GM23338 (cell line): ENCODE data around the gene TAF3. TPM values are rescaled to one million over a fixed set of nuclear protein-coding genes. Genes with fewer than 3 reads are reported as not detected.

Experiments used
- ATAC-seq: fragments of 200-7000 bp; cut with Tn5 transposase; 3 replicates; pipeline ENCODE4 v1.9.1; 2020
- DNase-seq: peaks from one replicate; pipeline ENCODE4 v3.0.0-alpha.2; 2015; ENCODE audit warnings: low spot score
- H2AFZ ChIP-seq: fragments of 200-600 bp; sonication (generic); 2 replicates; pipeline ENCODE4 v1.8.0; 2016; ENCODE audit warnings: antibody characterized with exemption, mild to moderate bottlenecking, moderate library complexity
- H3F3A ChIP-seq: fragments of 200-600 bp; sonication (generic); replicated peaks from 2 replicates; pipeline ENCODE4 v1.8.0; 2017; ENCODE audit warnings: antibody characterized with exemption, mixed run types, low read depth
- H3K27ac ChIP-seq: fragments of 200-600 bp; sonication (generic); 2 replicates; pipeline ENCODE4 v1.6.1; 2016; ENCODE audit warnings: low read depth
- H3K27me3 ChIP-seq: fragments of 200-600 bp; sonication (generic); 2 replicates; pipeline ENCODE4 v1.8.0; 2016; ENCODE audit warnings: mild to moderate bottlenecking, mixed run types, moderate library complexity; ENCODE audit not compliant: insufficient read depth
- H3K36me3 ChIP-seq: fragments of 200-600 bp; sonication (generic); 2 replicates; pipeline ENCODE4 v1.8.0; 2016; ENCODE audit warnings: mild to moderate bottlenecking; ENCODE audit not compliant: insufficient read depth
- H3K4me1 ChIP-seq: fragments of 200-600 bp; sonication (generic); 2 replicates; pipeline ENCODE4 v1.8.0; 2016; ENCODE audit warnings: mild to moderate bottlenecking, moderate library complexity; ENCODE audit not compliant: insufficient read depth
- H3K4me2 ChIP-seq: fragments of 200-600 bp; sonication (generic); 2 replicates; pipeline ENCODE4 v1.7.1; 2017; ENCODE audit warnings: mixed run types
- H3K4me3 ChIP-seq: fragments of 200-600 bp; sonication (generic); 2 replicates; pipeline ENCODE4 v1.6.1; 2016; ENCODE audit warnings: mixed run types
- H3K79me2 ChIP-seq: fragments of 200-600 bp; sonication (generic); replicated peaks from 2 replicates; pipeline ENCODE4 v1.8.0; 2017; ENCODE audit warnings: mild to moderate bottlenecking; ENCODE audit not compliant: insufficient read depth
- H3K9me2 ChIP-seq: fragments of 200-600 bp; sonication (generic); 2 replicates; pipeline ENCODE4 v1.8.0; 2017; ENCODE audit not compliant: insufficient read depth
- H4K20me1 ChIP-seq: fragments of 200-600 bp; sonication (generic); replicated peaks from 2 replicates; pipeline ENCODE4 v1.8.0; 2017; ENCODE audit warnings: mild to moderate bottlenecking; ENCODE audit not compliant: insufficient read depth
- H3K27ac Mint-ChIP-seq: 2 replicates; pipeline ENCODE4 v1.8.0; 2020; ENCODE audit warnings: inconsistent platforms, mild to moderate bottlenecking, moderate library complexity, mixed read lengths
- H3K27me3 Mint-ChIP-seq: 3 replicates; pipeline ENCODE4 v1.8.0; 2022; ENCODE audit warnings: low read depth, mild to moderate bottlenecking, moderate library complexity, mixed read lengths, inconsistent platforms; ENCODE audit not compliant: insufficient read depth, poor library complexity
- H3K36me3 Mint-ChIP-seq: 3 replicates; pipeline ENCODE4 v1.8.0; 2021; ENCODE audit warnings: low read depth, mild to moderate bottlenecking, inconsistent platforms, moderate library complexity, mixed read lengths
- H3K4me1 Mint-ChIP-seq: 3 replicates; pipeline ENCODE4 v1.8.0; 2020; ENCODE audit warnings: mild to moderate bottlenecking, inconsistent platforms, mixed read lengths
- H3K4me3 Mint-ChIP-seq: 3 replicates; pipeline ENCODE4 v1.8.0; 2021; ENCODE audit warnings: moderate library complexity, mild to moderate bottlenecking, inconsistent platforms, mixed read lengths
- H3K9me3 Mint-ChIP-seq: 3 replicates; pipeline ENCODE4 v1.8.0; 2020; ENCODE audit warnings: moderate library complexity, mild to moderate bottlenecking, inconsistent platforms, mixed read lengths
- CTCF ChIP-seq, 2 experiments: fragments of 200-600 bp in 1 of 2; sonication (generic) in 1 of 2; conservative IDR thresholded peaks; 2 replicates each; pipeline versions ENCODE4 v1.5.1 to v1.6.1; 2016 to 2017; ENCODE audit warnings: antibody characterized with exemption in 2 of 2, low read depth in 2 of 2, mild to moderate bottlenecking in 2 of 2, moderate library complexity in 1 of 2
- ZNF462 ChIP-seq: fragments of 250-450 bp; sonication (Bioruptor Pico); IDR thresholded peaks from 2 replicates; pipeline ENCODE4 v1.5.0; 2020; ENCODE audit warnings: mild to moderate bottlenecking, moderate library complexity
- polyA plus RNA-seq: library from polyadenylated mRNA; unstranded; fragments of >200 nt; fragmentation: Nextera tagmentation; extraction: Ambion mirVana; gene quantifications from 2 replicates; pipeline ENCODE4 v1.2.1, GENCODE V29; 2016
- total RNA-seq: library from RNA; depleted of rRNA; stranded (reverse); fragments of >200 nt; shearing (Covaris generic); gene quantifications from 2 replicates; pipeline ENCODE4 v1.2.3, GENCODE V29; 2014
- TF ChIP-seq, protein P1 (sequence below): IDR thresholded peaks from one replicate; pipeline ENCODE4 v1.6.1; 2018; ENCODE audit warnings: antibody characterized with exemption; ENCODE audit not compliant: unreplicated experiment

Gene TAF3
- total and polyA plus RNA-seq, 2 experiments from 2014 or later: 6.4 to 15.2 TPM

- peaks cover 2% of the 10 kb centered on the region for H3K27me3 Mint-ChIP-seq
- peaks cover 11% of the 10 kb centered on the region for H3K4me1 Mint-ChIP-seq
- no peak for TF ChIP-seq CTCF (conservative IDR thresholded peaks at IDR 0.05; ENCODE audit: low read depth in 2 of 2)
- TF ChIP-seq ZNF462: no peak
- TF ChIP-seq, protein P1, sequence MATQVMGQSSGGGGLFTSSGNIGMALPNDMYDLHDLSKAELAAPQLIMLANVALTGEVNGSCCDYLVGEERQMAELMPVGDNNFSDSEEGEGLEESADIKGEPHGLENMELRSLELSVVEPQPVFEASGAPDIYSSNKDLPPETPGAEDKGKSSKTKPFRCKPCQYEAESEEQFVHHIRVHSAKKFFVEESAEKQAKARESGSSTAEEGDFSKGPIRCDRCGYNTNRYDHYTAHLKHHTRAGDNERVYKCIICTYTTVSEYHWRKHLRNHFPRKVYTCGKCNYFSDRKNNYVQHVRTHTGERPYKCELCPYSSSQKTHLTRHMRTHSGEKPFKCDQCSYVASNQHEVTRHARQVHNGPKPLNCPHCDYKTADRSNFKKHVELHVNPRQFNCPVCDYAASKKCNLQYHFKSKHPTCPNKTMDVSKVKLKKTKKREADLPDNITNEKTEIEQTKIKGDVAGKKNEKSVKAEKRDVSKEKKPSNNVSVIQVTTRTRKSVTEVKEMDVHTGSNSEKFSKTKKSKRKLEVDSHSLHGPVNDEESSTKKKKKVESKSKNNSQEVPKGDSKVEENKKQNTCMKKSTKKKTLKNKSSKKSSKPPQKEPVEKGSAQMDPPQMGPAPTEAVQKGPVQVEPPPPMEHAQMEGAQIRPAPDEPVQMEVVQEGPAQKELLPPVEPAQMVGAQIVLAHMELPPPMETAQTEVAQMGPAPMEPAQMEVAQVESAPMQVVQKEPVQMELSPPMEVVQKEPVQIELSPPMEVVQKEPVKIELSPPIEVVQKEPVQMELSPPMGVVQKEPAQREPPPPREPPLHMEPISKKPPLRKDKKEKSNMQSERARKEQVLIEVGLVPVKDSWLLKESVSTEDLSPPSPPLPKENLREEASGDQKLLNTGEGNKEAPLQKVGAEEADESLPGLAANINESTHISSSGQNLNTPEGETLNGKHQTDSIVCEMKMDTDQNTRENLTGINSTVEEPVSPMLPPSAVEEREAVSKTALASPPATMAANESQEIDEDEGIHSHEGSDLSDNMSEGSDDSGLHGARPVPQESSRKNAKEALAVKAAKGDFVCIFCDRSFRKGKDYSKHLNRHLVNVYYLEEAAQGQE: no peak
- H4K20me1 ChIP-seq: no peaks in the 10 kb centered on the region
- no peak overlapping the region for H3K27ac Mint-ChIP-seq
- H3K4me3 Mint-ChIP-seq: no peak overlapping the region
- H3K9me2 ChIP-seq: no peaks in the 10 kb centered on the region; the same call in 1 of the 2 replicates
- H3K4me2 ChIP-seq: no peak overlapping the region
- no peaks in the 10 kb centered on the region for H3F3A ChIP-seq
- no peaks in the 10 kb centered on the region for H3K36me3 Mint-ChIP-seq
- no peaks in the 10 kb centered on the region for H3K9me3 Mint-ChIP-seq
- H3K4me1 ChIP-seq: no peaks in the 10 kb centered on the region
- H2AFZ ChIP-seq: no peak overlapping the region
- no peak overlapping the region for H3K27ac ChIP-seq
- no peaks in the 10 kb centered on the region for H3K79me2 ChIP-seq
- H3K4me3 ChIP-seq: no peak overlapping the region
- DNase-seq (no peak), ATAC-seq (no peak)
- no peaks in the 10 kb centered on the region for H3K27me3 ChIP-seq
- H3K36me3 ChIP-seq: no peaks in the 10 kb centered on the region
These were observed 166.0 kb downstream of the TAF3 start for GRCh38 chr10:7984325-7984724.
